IPS-NIHi11 (cell line): Measurements from ENCODE around the gene SLC2A6.
A peak's percentile ranks its signal among the peaks of the same experiment; 100 is the strongest.

Source experiments
- DNase-seq: peaks from one replicate; pipeline ENCODE4 v3.0.0; 2012; ENCODE audit warnings: mixed read lengths, low spot score

The SLC2A6 gene

DNA sequence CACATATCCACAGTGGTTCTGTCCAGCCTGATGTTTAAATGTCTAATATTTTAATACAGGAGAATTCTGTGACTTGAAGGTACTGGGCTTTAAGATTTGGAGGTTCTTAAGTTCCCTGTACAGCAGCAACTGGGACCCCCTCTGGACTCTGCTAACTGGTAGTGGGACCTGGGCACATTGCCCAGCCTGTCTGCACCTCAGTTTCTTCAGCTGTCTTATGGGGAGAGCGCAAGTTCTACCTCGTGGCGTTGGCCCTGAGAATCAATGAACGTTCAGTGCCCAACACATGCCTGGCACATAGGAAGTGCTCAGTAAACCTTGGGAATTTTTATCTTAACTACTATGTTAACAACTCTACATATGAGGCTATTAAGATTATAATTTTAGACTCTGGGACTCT, 1.4 kb downstream of the SLC2A6 start:
- DNase-seq, result no peak

- DNase-seq, result no peak
Measured at GRCh38 chr9:133476941-133477340, 2.0 kb downstream of the SLC2A6 start.

- no peak for DNase-seq
Measured at GRCh38 chr9:133476036-133476931, 2.6 kb downstream of the SLC2A6 start.

DNA sequence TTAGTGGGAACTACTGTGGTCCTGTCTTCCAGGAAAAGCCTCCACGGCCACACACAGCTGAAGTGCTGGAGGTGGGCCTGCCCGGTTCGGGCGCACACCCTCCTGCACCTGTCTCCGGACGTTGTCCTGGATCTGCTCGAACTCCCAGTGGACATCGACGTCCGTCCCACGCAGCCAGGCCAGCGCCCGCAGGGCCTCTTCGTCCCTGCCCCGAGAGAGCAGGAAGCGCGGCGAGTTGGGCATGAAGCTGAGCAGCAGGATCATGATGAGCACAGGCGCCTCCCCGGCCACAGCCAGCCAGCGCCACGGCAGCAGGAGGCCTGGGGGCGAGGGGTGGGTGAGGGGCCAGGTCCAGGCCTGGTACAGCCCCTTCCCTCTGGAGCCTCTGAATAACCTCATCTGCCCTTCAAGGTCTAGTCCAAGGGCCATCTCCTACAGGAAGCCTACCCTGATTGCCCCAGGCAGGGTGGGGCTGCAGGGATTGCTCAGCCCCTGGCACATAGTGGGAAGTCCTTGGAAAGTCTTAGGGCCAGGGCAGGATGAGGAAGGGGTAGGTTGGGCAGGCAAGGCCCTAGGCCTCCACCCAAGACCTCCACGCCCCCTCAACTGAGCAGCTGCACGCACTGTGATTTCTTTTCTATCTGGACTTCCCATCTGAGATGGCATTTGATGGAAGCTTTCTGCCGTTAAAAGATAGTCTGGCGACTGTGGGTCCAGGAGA, 3.4 kb downstream of the SLC2A6 start:
- DNase-seq, result no peak

- no peak for DNase-seq
Measured at GRCh38 chr9:133474853-133475252, 4.0 kb downstream of the SLC2A6 start.

DNA sequence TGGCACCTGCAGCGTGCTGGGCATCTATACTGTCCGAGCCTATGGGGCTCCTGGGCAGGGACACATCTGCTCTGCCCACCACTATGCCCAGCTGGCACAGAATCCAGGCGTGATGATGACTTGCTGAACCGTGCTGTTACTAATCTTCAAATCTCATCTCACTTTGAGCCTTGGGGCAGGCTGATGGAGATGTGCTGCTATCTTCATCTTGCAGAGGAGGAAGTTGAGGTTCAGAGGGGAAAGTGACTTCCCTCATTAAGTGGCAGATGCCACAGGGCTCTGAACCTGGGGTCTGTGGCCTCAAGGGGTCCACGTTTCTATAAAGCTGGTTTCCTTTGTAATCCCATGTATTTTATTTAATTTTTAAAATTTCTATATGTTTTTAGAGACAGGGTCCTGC, 4.7 kb downstream of the SLC2A6 start:
- DNase-seq, result no peak

GRCh38 chr9:133473743-133474142, 5.2 kb downstream of the SLC2A6 start:
- DNase-seq, result no peak

- no peak for DNase-seq
Measured at GRCh38 chr9:133472753-133473378, 6.0 kb downstream of the SLC2A6 start.

DNA sequence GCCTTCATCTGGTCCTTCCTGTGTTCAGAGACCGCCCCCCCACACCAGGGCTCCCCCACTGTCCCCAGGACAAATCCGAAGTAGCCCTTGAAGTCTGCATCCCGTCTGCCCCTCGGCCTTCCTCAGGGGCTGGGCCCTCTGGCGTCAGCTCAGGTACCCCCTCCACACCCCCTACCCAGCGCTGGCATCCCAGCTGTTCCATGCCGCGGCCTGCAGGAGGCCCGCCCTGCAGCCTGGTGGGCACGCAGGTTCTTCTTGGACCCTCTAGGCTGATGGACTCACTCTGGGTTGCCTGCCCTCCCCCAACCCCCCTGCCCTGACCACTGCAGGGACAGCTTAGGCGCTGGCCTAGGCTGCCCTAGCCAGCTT, 6.6 kb downstream of the SLC2A6 start:
- DNase-seq, result no peak

- DNase-seq, result no peak
Measured at GRCh38 chr9:133471551-133472276, 7.2 kb downstream of the SLC2A6 start.

DNA sequence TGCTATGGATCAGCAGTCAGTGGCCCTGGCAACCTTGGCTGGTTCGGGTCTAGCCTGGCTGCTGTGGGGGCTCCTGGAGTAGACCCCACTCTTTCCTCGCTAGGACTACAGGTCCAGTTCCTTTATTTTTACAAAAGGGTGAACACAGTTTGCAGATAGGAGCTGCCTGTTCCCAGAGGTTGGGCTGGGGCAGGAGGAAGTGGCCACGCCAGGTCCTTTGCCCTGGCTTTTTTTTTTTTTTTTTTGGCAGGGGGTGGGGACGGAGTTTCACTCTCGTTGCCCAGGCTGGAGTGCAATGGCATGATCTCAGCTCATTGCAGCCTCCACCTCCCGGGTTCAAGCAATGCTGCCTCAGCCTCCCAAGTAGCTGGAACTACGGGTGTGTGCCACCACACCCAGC, 7.9 kb downstream of the SLC2A6 start:
- DNase-seq, result no peak

GRCh38 chr9:133470427-133470924, 8.4 kb downstream of the SLC2A6 start:
- DNase-seq, result no peak

DNA sequence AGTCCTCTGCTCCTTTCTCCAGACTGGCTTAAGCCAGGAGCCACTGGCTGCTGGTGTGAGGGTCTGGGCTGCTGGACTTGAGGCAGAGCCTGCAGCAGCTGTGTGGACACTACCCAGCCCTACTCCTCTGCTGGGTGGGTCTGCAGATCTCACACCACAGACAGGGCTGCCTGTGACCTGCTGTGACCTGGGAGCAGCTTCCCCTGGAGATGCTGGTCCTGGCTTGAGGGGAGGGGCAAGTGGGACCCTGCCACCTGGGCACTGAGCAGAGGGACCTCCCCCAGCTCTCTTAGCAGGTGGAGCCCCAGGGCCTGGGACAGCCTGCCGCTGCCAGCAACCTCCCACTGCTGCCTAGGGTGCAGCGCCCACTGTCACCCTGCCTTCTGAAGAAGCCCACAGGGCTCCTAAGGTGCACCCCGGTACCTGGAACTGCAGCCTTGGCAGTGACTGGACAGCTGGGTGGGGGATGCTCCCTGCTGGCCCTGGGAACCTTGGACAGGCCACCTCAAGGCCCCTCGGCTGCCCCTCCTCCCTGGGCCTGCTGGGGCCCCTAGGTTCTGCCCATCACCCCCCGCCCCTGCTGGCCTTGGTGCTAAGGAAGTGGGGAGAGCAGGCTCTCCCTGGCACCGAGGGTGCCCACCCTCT, 10.0 kb downstream of the SLC2A6 start:
- no peak for DNase-seq

DNA sequence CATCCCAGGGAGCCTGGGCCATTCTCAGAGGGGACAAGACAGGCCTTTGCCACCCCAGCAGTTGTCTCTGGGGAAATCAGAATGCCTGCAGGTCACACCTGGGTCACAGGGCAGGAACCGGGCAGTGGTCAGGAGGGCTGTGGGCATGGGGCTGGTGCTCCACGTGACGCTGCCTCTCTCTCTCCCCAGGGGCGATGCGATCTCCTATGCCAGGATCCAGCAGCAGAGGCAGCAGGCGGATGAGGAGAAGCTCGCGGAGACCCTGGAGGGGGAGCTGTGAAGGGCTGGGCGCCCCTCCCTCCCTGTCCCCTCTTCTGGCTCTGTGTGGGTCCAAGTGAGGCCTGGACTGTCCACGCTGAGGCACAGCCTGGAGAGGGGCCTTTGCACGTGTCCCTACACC, 10.5 kb downstream of the SLC2A6 start:
- no peak for DNase-seq

- no peak for DNase-seq
Measured at GRCh38 chr9:133467101-133467500, 11.8 kb downstream of the SLC2A6 start.

DNA sequence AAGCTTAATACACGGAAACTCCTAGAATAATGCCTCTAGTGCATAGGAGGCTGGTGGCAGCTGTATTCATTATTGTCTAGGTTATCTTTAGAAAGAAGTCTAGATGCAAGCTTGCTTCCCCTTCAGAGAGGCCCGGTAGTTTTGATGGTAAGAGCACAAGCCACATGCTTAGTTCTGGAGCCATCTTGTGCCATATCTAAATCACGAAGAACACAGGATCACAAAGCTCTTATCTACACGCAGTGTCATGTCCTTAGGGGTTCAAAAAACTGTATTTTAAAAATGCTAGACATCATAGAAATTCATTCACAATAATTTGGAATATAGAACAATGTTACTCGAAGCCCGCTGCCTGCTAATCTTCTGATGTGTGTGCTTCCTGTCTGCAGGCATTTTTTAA, 12.9 kb downstream of the SLC2A6 start:
- no peak for DNase-seq

- DNase-seq, result no peak
Measured at GRCh38 chr9:133464638-133465037, 14.3 kb downstream of the SLC2A6 start.

GRCh38 chr9:133463864-133464615, 14.9 kb downstream of the SLC2A6 start:
- no peak for DNase-seq

GRCh38 chr9:133463234-133463863, 15.6 kb downstream of the SLC2A6 start:
- DNase-seq, result peak; percentile 49

GRCh38 chr9:133461975-133462374, 16.9 kb downstream of the SLC2A6 start:
- DNase-seq, result no peak
